ENCODE data around the gene KRABD2.

DNA sequence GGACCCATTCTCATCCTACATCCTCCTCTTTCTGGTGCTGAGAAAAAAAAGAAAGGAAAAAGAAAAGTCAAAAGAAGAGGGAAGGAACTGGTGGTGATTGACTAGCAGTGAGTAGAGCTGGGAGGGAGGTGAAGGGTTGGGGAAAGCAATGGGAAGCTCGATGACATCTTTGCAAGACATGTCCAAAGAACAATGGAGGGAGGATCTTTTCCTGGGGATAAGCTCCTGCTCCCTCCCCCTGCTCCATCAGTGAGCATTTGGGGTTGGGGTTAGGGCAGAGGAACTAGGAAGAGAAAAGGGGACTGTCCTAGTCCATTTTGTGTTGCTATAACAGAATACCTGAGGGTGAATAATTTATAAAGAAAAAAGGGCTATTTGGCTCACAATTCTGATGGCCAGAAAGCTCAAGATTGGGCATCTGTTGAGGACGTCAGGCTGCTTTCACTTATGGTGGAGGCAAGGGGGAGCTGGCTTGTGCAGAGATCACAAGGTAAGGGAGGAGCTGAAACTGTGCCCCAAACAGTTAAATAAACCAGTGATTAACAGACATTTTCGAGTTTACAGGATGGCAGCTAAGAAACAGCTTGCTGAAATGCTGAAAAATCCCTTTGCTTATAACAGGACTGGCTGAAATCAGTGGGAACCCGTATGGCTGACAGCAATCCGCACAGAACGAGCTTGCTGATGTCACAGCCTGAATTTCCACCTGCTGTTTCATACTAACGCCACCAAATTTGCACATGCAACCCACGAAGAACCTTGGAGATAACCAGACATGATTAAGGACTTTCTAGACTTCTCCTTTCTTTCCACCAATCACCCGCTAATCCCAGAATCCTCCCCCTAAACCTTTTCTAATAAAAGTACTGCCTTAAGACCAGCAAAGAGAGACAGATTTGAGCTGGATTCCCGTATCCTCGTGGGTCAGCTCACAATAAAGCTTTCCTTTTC lies 38.4 kb downstream of the KRABD2 start:
- TF ChIP-seq CTCF (conservative IDR thresholded peaks at IDR 0.05; ENCODE audit: low read length) = no peak
- no peak for TF ChIP-seq EZH2phosphoT487 (IDR thresholded peaks at IDR 0.05; ENCODE audit: borderline replicate concordance, low read depth, low read length)

Measured in OCI-LY7 (cell line).